Measurements from ENCODE around the gene TRMT10B.
"Not testable (repeated sequence)": the region's sequence is repeated elsewhere in the genome, so short reads cannot be mapped to it uniquely, and the experiment has no call there.

TRMT10B gene

GRCh38 chr9:37800631-37801286, 47.2 kb downstream of the TRMT10B start, which contains the start of gene DCAF10:
Gene DCAF10 (plus strand): TSS chr9:37800797. CDS start chr9:37800867, 70 bp downstream.
- H3K27me3 ChIP-seq: no peaks in the 10 kb centered on the region
- H3K9me3 ChIP-seq: no peaks in the 10 kb centered on the region
- TF ChIP-seq CTCF (IDR thresholded peaks at IDR 0.05; ENCODE audit: low read depth, low read length): no peak
- peak; percentile 90 for DNase-seq
- H3K4me3 ChIP-seq (ENCODE audit: low read depth, low read length): peak within 1 kb of the TSS; percentile 91
- no peaks in the 10 kb centered on the region for H3K4me1 ChIP-seq
- no peaks in the 10 kb centered on the region; the same call in 1 of the 2 replicates for H3K36me3 ChIP-seq

- H3K27me3 ChIP-seq: no peaks in the 10 kb centered on the region
- H3K9me3 ChIP-seq: no peaks in the 10 kb centered on the region
- no peak for TF ChIP-seq CTCF (IDR thresholded peaks at IDR 0.05; ENCODE audit: low read depth, low read length)
- H3K4me1 ChIP-seq: no peaks in the 10 kb centered on the region
- peak; percentile 32 for DNase-seq
- peak overlapping the region; percentile 91 for H3K4me3 ChIP-seq (ENCODE audit: low read depth, low read length)
- no peaks in the 10 kb centered on the region; the same call in 1 of the 2 replicates for H3K36me3 ChIP-seq
Measured at GRCh38 chr9:37801287-37801850, 47.8 kb downstream of the TRMT10B start.

GRCh38 chr9:37801959-37802711, 48.5 kb downstream of the TRMT10B start:
- no peak for TF ChIP-seq CTCF (IDR thresholded peaks at IDR 0.05; ENCODE audit: low read depth, low read length)
- H3K36me3 ChIP-seq: no peaks in the 10 kb centered on the region; the same call in 1 of the 2 replicates

GRCh38 chr9:37806271-37806670, 52.7 kb downstream of the TRMT10B start:
- Histone ChIP-seq H3K9me3 (no peaks in the 10 kb centered on the region), H3K4me1 (no peaks in the 10 kb centered on the region), H3K4me3 (ENCODE audit: low read depth, low read length) (no peak overlapping the region), H3K36me3 (peaks cover 5% of the 10 kb centered on the region), H3K27me3 (no peaks in the 10 kb centered on the region)
- DNase-seq: peak; percentile 19
- TF ChIP-seq CTCF (IDR thresholded peaks at IDR 0.05; ENCODE audit: low read depth, low read length): no peak

More at GRCh38 chr9:37801959-37802711, 48.5 kb downstream of the TRMT10B start:
- H3K4me1 ChIP-seq: no peaks in the 10 kb centered on the region
- peak overlapping the region; percentile 91 for H3K4me3 ChIP-seq (ENCODE audit: low read depth, low read length)
- no peaks in the 10 kb centered on the region for H3K27me3 ChIP-seq
- no peaks in the 10 kb centered on the region for H3K9me3 ChIP-seq
- DNase-seq: no peak

GRCh38 chr9:37809676-37810075, 56.1 kb downstream of the TRMT10B start:
- H3K9me3 ChIP-seq; H3K4me3 ChIP-seq (ENCODE audit: low read depth, low read length); H3K4me1 ChIP-seq; DNase-seq; H3K27me3 ChIP-seq; H3K36me3 ChIP-seq: not testable (repeated sequence)

GRCh38 chr9:37811906-37812476, 58.4 kb downstream of the TRMT10B start:
- H3K4me3 ChIP-seq (ENCODE audit: low read depth, low read length): no peak overlapping the region
- peaks cover 9% of the 10 kb centered on the region for H3K36me3 ChIP-seq
- DNase-seq: no peak
- TF ChIP-seq CTCF (IDR thresholded peaks at IDR 0.05; ENCODE audit: low read depth, low read length): no peak
- no peaks in the 10 kb centered on the region for H3K4me1 ChIP-seq
- H3K9me3 ChIP-seq: no peaks in the 10 kb centered on the region
- no peaks in the 10 kb centered on the region for H3K27me3 ChIP-seq
